Kidney tubule cell (primary cell): ENCODE data around the gene LMF1.
A peak's percentile ranks its signal among the peaks of the same experiment; 100 is the strongest.
"Not testable (repeated sequence)": the region's sequence is repeated elsewhere in the genome, so short reads cannot be mapped to it uniquely, and the experiment has no call there.

Experiments
- DNase-seq: peaks from one replicate; pipeline ENCODE4 v3.0.0-alpha.2; 2018; ENCODE audit warnings: low spot score

Gene LMF1

GRCh38 chr16:831571-832413, 139.0 kb downstream of the LMF1 start:
- no peak for DNase-seq

GRCh38 chr16:830871-831570, 139.8 kb downstream of the LMF1 start:
- DNase-seq = no peak

GRCh38 chr16:830107-830870, 140.5 kb downstream of the LMF1 start:
- no peak for DNase-seq

GRCh38 chr16:828891-829290, 141.9 kb downstream of the LMF1 start:
- DNase-seq = no peak

- no peak for DNase-seq
Measured at GRCh38 chr16:827513-827912, 143.3 kb downstream of the LMF1 start.

GRCh38 chr16:825341-826061, 145.3 kb downstream of the LMF1 start:
- no peak for DNase-seq

GRCh38 chr16:824601-825000, 146.2 kb downstream of the LMF1 start:
- DNase-seq = no peak

- DNase-seq = no peak
Measured at GRCh38 chr16:824194-824593, 146.6 kb downstream of the LMF1 start.

GRCh38 chr16:822909-823297, 147.9 kb downstream of the LMF1 start:
- no peak for DNase-seq

GRCh38 chr16:822174-822908, 148.4 kb downstream of the LMF1 start:
- no peak for DNase-seq

GRCh38 chr16:821751-822150, 149.0 kb downstream of the LMF1 start:
- DNase-seq = no peak

GRCh38 chr16:820748-821147, 150.0 kb downstream of the LMF1 start:
- DNase-seq = no peak

- not testable (repeated sequence) for DNase-seq
Measured at GRCh38 chr16:820044-820408, 150.8 kb downstream of the LMF1 start.

- no peak for DNase-seq
Measured at GRCh38 chr16:819336-820043, 151.3 kb downstream of the LMF1 start.

GRCh38 chr16:818592-818991, 152.2 kb downstream of the LMF1 start:
- DNase-seq = no peak

- DNase-seq = no peak
Measured at GRCh38 chr16:818132-818531, 152.7 kb downstream of the LMF1 start.

- DNase-seq = no peak
Measured at GRCh38 chr16:817001-817906, 153.5 kb downstream of the LMF1 start.

GRCh38 chr16:815861-816260, 154.9 kb downstream of the LMF1 start:
- DNase-seq = no peak

- DNase-seq = peak; percentile 50
Measured at GRCh38 chr16:814974-815373, 155.8 kb downstream of the LMF1 start.

- no peak for DNase-seq
Measured at GRCh38 chr16:813916-814412, 156.8 kb downstream of the LMF1 start.
